ENCODE data around the gene CADPS.

Gene CADPS

DNA sequence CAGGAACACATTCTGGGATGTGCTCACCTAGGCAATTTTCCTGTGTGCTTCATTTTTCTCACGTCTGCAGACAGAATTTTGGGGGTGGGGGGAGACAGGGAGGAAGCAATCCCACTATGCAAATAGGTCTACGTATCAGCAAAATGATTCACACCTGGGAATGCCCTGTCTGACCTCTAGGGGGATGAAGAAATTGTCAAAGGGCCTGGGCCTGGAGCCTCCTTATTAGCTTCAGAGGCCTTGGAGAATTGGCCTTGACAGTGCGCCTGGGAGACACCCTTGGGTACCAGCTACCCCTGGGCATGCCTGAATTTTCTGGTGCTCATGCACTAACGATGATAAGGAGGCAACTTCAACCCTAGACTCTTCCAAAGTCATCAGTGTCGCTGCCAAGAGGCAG, 207.5 kb downstream of the CADPS start:
- no peak overlapping the region for H3K27ac ChIP-seq
- no peak for TF ChIP-seq ZFX (IDR thresholded peaks at IDR 0.05)
- TF ChIP-seq, protein P1, sequence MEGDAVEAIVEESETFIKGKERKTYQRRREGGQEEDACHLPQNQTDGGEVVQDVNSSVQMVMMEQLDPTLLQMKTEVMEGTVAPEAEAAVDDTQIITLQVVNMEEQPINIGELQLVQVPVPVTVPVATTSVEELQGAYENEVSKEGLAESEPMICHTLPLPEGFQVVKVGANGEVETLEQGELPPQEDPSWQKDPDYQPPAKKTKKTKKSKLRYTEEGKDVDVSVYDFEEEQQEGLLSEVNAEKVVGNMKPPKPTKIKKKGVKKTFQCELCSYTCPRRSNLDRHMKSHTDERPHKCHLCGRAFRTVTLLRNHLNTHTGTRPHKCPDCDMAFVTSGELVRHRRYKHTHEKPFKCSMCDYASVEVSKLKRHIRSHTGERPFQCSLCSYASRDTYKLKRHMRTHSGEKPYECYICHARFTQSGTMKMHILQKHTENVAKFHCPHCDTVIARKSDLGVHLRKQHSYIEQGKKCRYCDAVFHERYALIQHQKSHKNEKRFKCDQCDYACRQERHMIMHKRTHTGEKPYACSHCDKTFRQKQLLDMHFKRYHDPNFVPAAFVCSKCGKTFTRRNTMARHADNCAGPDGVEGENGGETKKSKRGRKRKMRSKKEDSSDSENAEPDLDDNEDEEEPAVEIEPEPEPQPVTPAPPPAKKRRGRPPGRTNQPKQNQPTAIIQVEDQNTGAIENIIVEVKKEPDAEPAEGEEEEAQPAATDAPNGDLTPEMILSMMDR (conservative IDR thresholded peaks at IDR 0.05): no peak; the same call in none of the 2 replicates

DNA sequence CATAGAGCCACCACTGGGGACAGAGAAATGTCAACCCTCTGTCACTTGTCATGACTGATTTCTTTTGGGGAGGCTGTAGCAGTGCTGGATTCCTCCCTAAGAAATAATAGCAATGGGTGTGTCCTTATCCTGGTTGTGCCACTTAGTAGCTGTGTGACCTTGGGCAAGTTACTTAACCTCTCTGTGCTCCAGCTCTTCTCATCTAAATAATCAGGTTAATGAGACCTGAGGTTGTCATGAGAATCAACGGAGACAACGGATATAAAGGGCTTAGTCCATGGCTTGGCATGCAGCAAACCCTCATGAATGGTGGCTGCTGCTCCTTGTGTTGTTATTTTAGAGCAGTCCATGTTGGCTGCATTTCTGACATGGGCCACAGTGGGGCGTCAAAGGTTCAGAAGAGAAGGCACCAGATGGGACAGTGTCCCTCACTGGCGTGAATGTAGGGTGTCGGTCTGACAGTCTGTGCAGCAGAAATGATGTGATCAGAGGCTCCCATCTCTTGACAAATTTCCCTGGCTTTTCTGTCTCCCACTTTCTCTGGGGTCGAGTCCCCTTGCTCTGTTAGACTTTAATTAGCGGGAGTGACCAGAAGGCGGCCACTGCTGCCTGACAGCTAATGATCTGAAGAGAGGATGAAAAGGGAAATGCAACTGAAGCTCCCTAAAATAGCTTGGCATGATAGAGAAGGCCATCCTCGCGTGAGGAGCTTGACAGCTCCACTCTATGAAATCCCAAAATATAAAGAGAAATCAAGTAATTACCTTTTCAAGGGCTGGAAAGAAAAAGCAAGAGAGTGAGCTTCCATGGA, 209.4 kb downstream of the CADPS start:
- no peak overlapping the region for H3K27ac ChIP-seq
- TF ChIP-seq ZFX (IDR thresholded peaks at IDR 0.05): no peak
- TF ChIP-seq, protein P1 (conservative IDR thresholded peaks at IDR 0.05): peak; percentile 71

- H3K27ac ChIP-seq: no peak overlapping the region
- TF ChIP-seq, protein P1 (conservative IDR thresholded peaks at IDR 0.05): no peak
- TF ChIP-seq ZFX (IDR thresholded peaks at IDR 0.05): no peak
These were observed 212.5 kb downstream of the CADPS start for GRCh38 chr3:62662677-62663076.

DNA sequence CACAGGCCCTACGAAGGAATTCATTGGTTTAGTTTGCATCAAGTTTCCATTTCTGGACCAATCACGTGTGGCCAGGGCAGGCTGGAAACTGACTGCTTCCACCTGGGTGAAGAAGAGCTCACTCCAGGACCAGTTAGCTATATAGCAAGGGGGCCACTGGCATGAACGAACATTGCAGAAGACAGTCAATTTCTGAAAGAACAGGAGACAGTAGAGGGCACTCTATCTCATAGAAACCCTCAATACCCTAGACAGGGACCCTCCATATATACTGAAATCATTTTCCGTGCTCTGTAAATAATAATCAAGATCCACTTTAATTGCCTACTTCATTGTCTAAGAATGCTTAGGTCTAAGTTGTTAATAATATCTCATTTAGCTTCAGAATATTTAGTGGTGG, 215.6 kb downstream of the CADPS start:
- no peak overlapping the region for H3K27ac ChIP-seq
- TF ChIP-seq, protein P1 (conservative IDR thresholded peaks at IDR 0.05): peak; percentile 17
- TF ChIP-seq ZFX (IDR thresholded peaks at IDR 0.05): no peak

- TF ChIP-seq ZFX (IDR thresholded peaks at IDR 0.05): no peak
- TF ChIP-seq, protein P1 (conservative IDR thresholded peaks at IDR 0.05): no peak
- no peak overlapping the region for H3K27ac ChIP-seq
These were observed 219.5 kb downstream of the CADPS start for GRCh38 chr3:62655691-62656063.

GRCh38 chr3:62655056-62655690, 220.0 kb downstream of the CADPS start:
- TF ChIP-seq, protein P1 (conservative IDR thresholded peaks at IDR 0.05): no peak
- no peak for TF ChIP-seq ZFX (IDR thresholded peaks at IDR 0.05)

GRCh38 chr3:62653796-62654195, 221.4 kb downstream of the CADPS start:
- TF ChIP-seq, protein P1 (conservative IDR thresholded peaks at IDR 0.05): no peak
- TF ChIP-seq ZFX (IDR thresholded peaks at IDR 0.05): no peak
- no peak overlapping the region for H3K27ac ChIP-seq

More at GRCh38 chr3:62655056-62655690, 220.0 kb downstream of the CADPS start:
- H3K27ac ChIP-seq: no peak overlapping the region
